ENCODE data around the gene SCNN1B.
A peak's percentile ranks its signal among the peaks of the same experiment; 100 is the strongest.
"Not testable (repeated sequence)": the region's sequence is repeated elsewhere in the genome, so short reads cannot be mapped to it uniquely, and the experiment has no call there.

Gene SCNN1B

GRCh38 chr16:23294260-23294659 is 7.8 kb upstream of the SCNN1B start:
- DNase-seq (ENCODE audit: low spot score) = no peak
- TF ChIP-seq, protein P1, sequence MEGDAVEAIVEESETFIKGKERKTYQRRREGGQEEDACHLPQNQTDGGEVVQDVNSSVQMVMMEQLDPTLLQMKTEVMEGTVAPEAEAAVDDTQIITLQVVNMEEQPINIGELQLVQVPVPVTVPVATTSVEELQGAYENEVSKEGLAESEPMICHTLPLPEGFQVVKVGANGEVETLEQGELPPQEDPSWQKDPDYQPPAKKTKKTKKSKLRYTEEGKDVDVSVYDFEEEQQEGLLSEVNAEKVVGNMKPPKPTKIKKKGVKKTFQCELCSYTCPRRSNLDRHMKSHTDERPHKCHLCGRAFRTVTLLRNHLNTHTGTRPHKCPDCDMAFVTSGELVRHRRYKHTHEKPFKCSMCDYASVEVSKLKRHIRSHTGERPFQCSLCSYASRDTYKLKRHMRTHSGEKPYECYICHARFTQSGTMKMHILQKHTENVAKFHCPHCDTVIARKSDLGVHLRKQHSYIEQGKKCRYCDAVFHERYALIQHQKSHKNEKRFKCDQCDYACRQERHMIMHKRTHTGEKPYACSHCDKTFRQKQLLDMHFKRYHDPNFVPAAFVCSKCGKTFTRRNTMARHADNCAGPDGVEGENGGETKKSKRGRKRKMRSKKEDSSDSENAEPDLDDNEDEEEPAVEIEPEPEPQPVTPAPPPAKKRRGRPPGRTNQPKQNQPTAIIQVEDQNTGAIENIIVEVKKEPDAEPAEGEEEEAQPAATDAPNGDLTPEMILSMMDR (IDR thresholded peaks at IDR 0.05; ENCODE audit: extremely low read depth, insufficient read depth, missing control alignments) = no peak
- in situ Hi-C loops (cut with MboI; ENCODE audit: low pct_unique_long_range_greater_than_20kb, low sequenced_read_pairs, unreplicated experiment) = no loop called here

DNA sequence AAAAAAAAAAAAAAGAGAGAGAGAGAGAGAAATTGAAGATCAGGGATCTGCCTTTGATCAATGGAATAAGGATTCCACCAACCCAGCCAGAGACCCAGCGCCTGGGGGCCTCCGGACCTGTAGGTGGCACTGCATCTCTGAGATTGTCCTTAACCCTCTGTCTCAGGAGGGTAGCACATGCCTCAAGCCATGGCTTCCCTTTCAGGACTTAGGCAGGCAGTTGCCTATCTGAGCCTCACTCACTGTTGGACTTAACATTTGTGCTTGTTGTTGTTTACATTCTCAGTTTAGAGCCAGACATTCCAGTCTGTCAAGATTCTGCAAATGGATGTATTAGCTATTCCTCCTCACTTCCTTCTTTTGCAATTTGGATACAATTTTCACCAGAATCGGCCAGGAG is 5.1 kb upstream of the SCNN1B start:
- DNase-seq (ENCODE audit: low spot score) = peak; percentile 65
- in situ Hi-C loops (cut with MboI; ENCODE audit: low pct_unique_long_range_greater_than_20kb, low sequenced_read_pairs, unreplicated experiment) = no loop called here
- TF ChIP-seq, protein P1 (IDR thresholded peaks at IDR 0.05; ENCODE audit: extremely low read depth, insufficient read depth, missing control alignments) = peak; percentile 56

- no peak for DNase-seq (ENCODE audit: low spot score)
- TF ChIP-seq, protein P1 (IDR thresholded peaks at IDR 0.05; ENCODE audit: extremely low read depth, insufficient read depth, missing control alignments) = no peak
- in situ Hi-C loops (cut with MboI; ENCODE audit: low pct_unique_long_range_greater_than_20kb, low sequenced_read_pairs, unreplicated experiment) = no loop called here
Measured at GRCh38 chr16:23298290-23298915, 3.7 kb upstream of the SCNN1B start.

GRCh38 chr16:23299815-23300214 is 2.3 kb upstream of the SCNN1B start:
- in situ Hi-C loops (cut with MboI; ENCODE audit: low pct_unique_long_range_greater_than_20kb, low sequenced_read_pairs, unreplicated experiment); DNase-seq (ENCODE audit: low spot score): not testable (repeated sequence)

DNA sequence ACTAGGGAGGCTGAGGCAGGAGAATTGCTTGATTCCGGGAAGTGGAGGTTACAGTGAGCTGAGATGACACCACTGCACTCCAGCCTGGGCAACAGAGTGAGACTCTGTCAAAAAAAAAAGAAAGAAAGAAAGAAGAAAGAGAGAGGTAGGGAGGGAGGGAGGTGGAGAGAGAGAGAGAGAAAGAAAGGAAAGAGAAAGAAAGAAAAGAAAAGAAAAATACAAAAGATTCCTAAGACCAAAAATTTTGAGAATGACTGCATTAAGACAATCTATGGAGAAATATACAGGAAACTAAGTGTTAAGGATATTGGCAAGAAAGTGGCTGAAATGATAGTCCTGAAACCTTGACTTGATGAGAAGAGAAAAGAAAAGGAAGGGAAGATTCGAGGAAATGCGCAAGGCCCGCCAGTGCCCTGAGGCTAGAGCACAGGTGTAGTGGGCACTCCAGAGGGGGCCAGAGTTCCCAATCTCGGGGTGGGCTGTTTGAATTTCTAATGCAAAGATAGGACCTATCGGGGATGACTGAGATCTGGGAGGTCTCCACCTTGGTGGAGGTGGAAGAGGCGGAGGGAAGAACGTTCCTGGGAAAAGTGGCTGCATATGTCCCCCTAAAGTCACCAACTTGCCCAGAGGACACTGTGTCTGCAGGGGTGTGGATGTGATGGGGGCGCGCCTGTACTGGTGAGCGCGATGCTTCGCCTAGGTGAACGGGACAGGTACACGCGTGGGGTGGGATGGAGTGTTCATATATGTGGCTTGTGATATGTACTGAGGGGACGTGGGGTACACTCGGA is 654 bp upstream of the SCNN1B start:
- in situ Hi-C loops (cut with MboI; ENCODE audit: low pct_unique_long_range_greater_than_20kb, low sequenced_read_pairs, unreplicated experiment) = no loop called here
- DNase-seq (ENCODE audit: low spot score) = peak; percentile 5
- TF ChIP-seq, protein P1 (IDR thresholded peaks at IDR 0.05; ENCODE audit: extremely low read depth, insufficient read depth, missing control alignments) = no peak

DNA sequence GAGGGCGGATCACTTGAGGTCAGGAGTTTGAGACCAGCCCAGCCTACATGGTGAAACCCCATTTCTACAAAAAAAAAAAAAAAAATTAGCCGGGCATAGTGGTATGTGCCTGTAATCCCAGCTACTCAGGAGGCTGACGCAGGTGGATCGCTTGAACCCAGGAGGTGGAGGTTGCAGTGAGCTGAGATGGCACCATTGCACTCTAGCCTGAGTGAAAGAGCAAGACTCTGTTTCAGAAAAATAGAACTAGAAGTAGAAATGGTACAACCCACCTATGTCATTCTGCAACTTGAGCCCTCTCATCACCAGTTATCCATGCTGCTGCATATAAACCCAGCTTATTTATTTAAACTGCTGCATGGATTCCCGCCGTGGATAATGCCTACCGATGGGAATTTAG is 1.6 kb downstream of the SCNN1B start:
- TF ChIP-seq, protein P1 (IDR thresholded peaks at IDR 0.05; ENCODE audit: extremely low read depth, insufficient read depth, missing control alignments) = no peak
- in situ Hi-C loops (cut with MboI; ENCODE audit: low pct_unique_long_range_greater_than_20kb, low sequenced_read_pairs, unreplicated experiment) = no loop called here
- no peak for DNase-seq (ENCODE audit: low spot score)

- DNase-seq (ENCODE audit: low spot score) = no peak
- in situ Hi-C loops (cut with MboI; ENCODE audit: low pct_unique_long_range_greater_than_20kb, low sequenced_read_pairs, unreplicated experiment) = no loop called here
- TF ChIP-seq, protein P1 (IDR thresholded peaks at IDR 0.05; ENCODE audit: extremely low read depth, insufficient read depth, missing control alignments) = no peak
Measured at GRCh38 chr16:23304620-23305019, 2.5 kb downstream of the SCNN1B start.
